ENCODE measurements around the gene TSPAN19.

Gene TSPAN19

GRCh38 chr12:84998341-84998740 is 37.7 kb downstream of the TSPAN19 start:
- DNase-seq = no peak

DNA sequence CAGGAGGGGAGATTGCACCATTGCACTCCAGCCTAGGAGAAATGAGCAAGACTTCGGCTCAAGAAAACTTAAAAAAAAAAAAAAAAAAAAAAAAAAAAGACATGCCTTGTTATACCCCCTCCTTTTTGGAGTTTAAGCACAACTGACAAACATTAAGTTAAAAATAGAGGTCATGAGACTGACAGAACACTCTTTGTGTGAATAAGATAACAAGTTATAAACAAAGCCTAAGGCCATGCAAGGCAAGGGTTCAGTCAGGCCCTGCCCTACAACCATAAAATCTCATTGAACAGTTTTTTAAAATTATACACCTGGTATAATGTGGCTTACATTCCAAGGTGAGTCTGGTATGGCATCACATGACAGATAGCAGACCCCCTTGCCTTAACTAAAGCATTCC is 39.3 kb downstream of the TSPAN19 start:
- DNase-seq = no peak

GRCh38 chr12:84995641-84996040 is 40.4 kb downstream of the TSPAN19 start:
- DNase-seq = no peak

GRCh38 chr12:84994426-84994825 is 41.7 kb downstream of the TSPAN19 start:
- DNase-seq = no peak

DNA sequence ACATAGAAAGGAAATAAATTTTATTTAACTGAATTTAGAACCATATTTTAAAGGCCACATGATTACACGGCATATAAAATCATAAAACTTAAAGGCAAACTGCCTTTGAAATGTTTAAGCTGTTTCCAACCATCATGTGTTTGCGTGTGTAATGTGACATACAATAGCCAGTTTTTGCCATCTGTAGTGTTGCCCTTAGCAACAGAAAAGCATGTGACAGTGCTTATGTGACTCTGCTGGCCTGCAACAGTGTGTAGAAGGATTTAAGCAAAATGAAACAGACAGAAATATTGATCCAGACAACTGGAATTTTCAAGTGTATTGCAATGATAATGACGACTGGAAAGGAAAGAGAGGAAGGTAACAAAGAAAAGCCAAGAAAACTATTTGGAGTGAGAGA is 49.5 kb downstream of the TSPAN19 start:
- DNase-seq = no peak

- no peak for DNase-seq
Observed at GRCh38 chr12:84986117-84986516, 50.0 kb downstream of the TSPAN19 start.

DNA sequence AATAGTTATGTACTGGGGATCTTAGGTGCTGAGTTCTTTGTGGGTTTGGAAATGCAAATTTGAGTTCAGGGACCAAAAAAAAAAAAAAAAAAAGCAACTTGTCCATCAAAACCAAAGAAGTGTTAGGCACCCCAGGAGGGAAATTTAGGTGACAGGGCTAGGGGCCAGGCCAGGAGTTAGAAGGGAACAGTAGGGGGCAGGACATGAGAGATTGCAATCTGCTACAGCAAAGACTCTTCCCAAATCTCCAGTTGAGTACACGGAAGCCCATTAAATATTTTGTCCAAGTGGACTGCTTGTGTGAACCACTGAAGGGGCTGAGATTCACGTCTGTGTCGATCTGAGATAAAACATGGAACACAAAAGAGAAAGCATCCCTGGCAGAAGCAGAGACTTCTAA is 52.8 kb downstream of the TSPAN19 start:
- no peak for DNase-seq

DNA sequence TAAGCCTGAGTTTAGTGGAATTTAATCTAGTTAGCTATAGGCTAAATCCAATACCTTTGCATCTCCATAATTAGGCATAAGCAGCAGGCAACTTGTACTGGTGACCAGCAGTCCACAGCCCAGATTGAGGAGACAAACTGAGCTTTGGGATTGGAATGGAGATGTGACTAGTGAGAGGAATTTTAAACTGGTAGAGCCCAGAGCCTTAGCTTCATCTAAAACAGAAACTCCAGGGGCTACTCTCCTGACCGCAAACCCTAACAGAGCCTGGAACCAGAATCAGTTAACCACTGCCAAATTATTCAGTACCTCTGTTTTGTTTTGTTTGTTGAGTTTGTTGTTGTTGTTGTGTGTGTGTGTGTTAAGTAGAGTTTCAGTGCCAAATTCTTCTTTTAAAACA is 53.2 kb downstream of the TSPAN19 start:
- no peak for DNase-seq

GRCh38 chr12:84978921-84979320 is 57.2 kb downstream of the TSPAN19 start:
- DNase-seq = no peak

GRCh38 chr12:84976133-84976532 is 59.9 kb downstream of the TSPAN19 start:
- DNase-seq = no peak

- no peak for DNase-seq
Observed at GRCh38 chr12:84974155-84974815, 61.8 kb downstream of the TSPAN19 start.

DNA sequence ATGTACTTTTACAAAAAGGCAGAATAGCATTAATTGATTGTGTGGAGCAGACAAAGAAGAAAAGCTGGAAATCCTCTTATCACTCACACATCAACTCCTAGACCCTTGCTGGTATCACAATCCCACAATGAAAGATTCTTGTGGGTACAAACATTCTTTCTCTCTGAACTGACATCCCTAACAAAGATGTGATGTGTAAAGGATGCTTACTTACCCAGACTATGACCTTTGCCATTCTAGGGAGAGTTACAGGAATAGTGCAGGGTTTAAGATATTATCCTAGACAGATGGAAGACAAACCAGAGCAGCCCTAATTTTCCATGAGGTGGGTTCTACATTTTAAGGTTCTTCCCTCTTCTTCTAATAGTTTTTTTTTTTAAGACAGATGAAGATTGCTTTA is 63.1 kb downstream of the TSPAN19 start:
- DNase-seq = no peak

- no peak for DNase-seq
Observed at GRCh38 chr12:84969226-84969625, 66.9 kb downstream of the TSPAN19 start.
